Body of pancreas (tissue), 4 donors: ENCODE results near the gene SDS.

Experiments used
- POLR2A ChIP-seq, 3 donors: fragments of 450-650 bp; IDR thresholded peaks; one replicate each; pipeline ENCODE4 v1.6.1; 2016; ENCODE audit warnings: antibody characterized with exemption in 3 of 3, mild to moderate bottlenecking in 2 of 3
- TF ChIP-seq, protein P1 (sequence below), 7 experiments: fragments of 450-650 bp in 4 of 7; fragments of 200-600 bp in 3 of 7; sonication (generic) in 3 of 7; IDR thresholded peaks; one replicate each; pipeline ENCODE4 v1.5.1; 2016 to 2019; ENCODE audit warnings: antibody characterized with exemption in 7 of 7

DNA sequence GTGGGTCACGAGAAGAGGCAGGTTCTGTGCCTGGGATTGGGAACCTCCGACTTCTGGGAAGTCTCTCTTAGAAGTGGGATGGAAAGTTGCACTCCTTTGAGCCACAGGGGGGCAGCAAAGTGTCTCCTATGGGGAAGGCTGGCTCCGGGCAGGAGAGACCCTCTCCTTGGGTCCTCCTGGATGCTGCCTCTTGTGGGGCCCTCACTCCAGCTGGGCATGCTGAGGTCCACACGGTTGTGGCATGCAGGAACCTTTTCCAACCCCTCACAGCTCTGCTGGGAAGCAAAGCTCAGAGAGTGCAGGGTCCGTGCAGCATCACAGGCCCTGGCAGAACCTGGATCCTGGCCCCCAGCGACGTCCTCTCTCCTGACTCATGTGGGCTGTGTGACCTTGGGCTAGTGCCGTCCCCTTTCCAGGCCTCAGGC is 35.9 kb upstream of the SDS start:
- TF ChIP-seq, protein P1, sequence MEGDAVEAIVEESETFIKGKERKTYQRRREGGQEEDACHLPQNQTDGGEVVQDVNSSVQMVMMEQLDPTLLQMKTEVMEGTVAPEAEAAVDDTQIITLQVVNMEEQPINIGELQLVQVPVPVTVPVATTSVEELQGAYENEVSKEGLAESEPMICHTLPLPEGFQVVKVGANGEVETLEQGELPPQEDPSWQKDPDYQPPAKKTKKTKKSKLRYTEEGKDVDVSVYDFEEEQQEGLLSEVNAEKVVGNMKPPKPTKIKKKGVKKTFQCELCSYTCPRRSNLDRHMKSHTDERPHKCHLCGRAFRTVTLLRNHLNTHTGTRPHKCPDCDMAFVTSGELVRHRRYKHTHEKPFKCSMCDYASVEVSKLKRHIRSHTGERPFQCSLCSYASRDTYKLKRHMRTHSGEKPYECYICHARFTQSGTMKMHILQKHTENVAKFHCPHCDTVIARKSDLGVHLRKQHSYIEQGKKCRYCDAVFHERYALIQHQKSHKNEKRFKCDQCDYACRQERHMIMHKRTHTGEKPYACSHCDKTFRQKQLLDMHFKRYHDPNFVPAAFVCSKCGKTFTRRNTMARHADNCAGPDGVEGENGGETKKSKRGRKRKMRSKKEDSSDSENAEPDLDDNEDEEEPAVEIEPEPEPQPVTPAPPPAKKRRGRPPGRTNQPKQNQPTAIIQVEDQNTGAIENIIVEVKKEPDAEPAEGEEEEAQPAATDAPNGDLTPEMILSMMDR (IDR thresholded peaks at IDR 0.05): peak; percentile 42 to 61 (median 52)
- no peak for TF ChIP-seq POLR2A (IDR thresholded peaks at IDR 0.05)
